HG03060 (cell line): ENCODE measurements around the gene TMEM39A.

Experiments used
- ATAC-seq: cut with Tn5 transposase; IDR thresholded peaks from one replicate; pipeline ENCODE4 v1.9.1; 2021; ENCODE audit warnings: low read depth, moderate number of reproducible peaks; ENCODE audit not compliant: unreplicated experiment

The TMEM39A gene

DNA sequence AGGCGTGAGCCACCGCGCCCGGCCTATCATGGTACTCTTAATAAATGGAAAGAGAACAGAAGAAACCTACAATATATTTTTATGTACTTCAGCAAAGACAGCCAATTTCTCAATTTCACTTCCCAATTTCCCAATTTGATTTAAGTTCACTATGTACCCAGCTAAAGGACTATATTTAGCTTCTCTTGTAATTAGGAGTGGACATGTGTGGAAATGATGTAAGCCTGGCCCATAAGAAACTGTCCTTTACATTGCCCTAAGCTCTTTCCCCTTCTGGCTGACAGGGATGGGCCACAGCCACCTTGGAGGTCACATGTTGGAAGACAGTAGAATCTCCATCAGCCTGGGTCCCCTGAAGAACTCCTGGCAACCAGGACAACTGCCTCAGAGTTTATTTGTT lies 6.2 kb downstream of the TMEM39A start:
- ATAC-seq = no peak

DNA sequence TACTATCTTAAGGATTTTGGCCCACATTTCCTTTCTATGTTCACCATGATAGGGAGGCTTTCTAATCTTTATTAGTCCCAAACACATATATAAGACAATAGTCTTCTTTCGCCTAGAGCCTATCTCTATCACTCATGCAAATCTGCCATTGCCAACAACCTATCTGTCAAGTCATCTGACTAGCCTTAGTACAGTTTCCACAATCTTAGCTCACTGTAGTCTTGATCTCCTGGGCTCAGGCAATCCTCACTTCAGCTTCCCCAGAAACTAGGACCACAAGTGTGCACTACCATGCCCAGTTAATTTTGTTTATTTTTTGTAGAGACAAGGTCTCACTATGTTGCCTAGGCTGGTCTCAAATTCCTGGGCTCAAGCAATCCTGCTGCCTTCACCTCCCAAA lies 6.9 kb downstream of the TMEM39A start:
- no peak for ATAC-seq

DNA sequence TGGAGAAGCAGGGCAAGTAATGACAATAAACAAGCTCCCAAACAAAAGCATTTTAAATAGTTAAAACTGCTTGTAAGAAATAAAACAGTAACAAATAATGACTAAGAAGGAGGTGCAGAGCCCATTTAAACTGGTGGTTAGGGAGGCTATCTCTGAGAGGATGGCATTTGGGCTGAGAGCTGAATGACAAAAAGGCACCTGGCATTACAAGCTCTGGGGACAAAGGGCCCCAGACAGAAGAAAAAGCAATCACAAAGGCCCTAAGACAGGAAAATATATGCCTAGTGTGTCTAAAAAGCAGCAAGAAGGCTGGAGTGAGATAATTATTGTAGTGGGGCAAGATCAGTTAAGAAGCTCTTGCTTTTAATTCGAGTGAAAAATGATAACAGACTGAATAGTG lies 9.6 kb downstream of the TMEM39A start:
- ATAC-seq = no peak

DNA sequence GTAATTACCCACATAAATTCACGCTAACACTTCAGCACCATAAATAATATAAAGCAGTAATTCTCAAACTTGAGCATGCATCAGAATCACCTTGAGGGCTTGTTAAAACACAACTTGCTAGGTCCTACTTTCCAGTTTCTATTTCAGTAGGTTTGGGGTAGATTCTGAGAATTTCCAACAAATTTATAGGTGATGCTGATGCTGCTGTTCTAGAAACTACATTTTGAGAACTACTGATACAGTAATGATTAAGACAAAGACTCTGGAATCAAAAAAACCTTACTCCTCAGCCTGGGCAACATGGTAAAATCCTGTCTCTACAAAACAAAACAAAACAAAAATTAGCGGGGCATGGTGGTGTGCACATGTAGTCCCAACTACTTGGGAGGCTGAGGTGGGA lies 18.8 kb downstream of the TMEM39A start:
- ATAC-seq = no peak

DNA sequence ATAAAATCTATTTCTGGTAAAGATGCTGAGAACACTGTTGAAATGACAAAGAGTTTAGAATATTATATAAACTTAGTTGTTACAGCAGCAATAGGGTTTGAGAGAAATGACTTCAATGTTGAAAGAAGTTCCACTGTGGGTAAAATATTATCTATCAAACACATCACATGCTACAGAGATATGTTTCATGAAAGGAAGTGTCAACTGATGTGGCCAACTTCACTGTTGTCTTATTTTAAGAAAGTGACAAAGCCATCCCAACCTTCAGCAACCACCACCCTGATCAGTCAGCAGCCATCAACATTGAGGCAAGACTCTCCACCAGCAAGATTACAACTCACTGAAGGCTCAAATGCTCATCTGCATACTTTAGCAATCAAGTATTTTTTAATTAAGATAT lies 20.2 kb downstream of the TMEM39A start:
- no peak for ATAC-seq

DNA sequence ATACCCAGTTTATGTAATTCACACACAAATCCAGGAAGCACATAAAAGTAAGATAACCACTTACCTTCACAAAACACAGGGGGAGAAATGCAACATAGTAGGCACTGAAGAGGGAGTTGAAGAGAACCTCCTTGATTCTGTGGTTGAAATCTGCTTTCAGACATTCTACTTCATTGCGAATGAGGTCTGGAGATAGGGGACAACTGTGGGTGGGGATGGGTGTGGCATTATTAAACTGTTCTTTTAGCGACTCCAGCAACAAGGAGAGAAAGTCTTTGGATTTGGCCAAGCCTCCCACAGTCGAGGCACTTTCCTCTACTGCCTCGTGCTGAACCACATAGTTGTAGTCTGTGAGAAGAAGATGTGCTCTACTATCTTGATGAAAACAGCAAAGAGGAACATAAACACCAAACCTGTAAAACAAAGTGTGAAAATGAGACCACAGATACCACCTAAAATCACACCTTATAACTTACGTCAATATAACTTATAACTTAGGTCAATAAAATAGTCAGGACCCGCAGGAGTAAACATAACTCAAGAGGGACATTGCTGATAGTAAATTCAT lies 25.6 kb downstream of the TMEM39A start:
- no peak for ATAC-seq

DNA sequence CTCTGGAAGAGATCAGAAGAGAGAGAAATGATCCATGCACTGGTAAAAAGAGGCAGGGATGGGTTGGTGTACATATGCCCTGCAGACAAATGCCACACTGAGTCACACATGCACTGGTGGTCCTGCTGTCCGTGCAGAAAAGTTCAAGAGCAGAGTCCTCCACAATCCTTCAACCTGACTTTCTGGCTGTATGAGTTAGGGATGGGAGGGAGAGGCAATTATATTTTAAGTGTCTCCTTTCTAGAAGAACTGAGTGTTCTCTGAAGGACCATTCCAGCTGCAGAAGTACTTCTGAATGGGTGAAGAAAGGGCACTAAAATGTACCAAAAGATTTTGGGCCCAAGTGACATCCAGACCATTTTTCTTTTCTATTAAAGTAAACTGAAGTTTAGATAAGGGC lies 26.4 kb downstream of the TMEM39A start:
- no peak for ATAC-seq

DNA sequence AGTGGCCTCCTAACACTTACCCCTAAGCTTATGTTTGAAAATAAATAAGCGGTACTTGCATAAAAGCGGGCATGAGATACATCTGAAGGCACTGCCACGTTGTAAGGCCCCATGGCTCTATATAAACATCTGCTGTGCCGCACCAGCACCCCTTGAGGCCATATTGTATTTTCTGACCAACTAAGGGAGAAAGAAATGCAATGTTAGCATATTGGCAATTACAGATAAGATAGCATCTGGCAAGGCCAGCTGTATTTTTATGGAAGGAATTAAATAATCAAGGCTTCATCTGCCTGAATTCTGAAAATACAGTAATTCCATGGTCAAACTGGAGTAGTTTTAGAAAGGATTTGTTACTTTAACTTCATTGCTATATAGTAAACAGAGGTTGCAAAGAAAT lies 28.7 kb downstream of the TMEM39A start:
- no peak for ATAC-seq

DNA sequence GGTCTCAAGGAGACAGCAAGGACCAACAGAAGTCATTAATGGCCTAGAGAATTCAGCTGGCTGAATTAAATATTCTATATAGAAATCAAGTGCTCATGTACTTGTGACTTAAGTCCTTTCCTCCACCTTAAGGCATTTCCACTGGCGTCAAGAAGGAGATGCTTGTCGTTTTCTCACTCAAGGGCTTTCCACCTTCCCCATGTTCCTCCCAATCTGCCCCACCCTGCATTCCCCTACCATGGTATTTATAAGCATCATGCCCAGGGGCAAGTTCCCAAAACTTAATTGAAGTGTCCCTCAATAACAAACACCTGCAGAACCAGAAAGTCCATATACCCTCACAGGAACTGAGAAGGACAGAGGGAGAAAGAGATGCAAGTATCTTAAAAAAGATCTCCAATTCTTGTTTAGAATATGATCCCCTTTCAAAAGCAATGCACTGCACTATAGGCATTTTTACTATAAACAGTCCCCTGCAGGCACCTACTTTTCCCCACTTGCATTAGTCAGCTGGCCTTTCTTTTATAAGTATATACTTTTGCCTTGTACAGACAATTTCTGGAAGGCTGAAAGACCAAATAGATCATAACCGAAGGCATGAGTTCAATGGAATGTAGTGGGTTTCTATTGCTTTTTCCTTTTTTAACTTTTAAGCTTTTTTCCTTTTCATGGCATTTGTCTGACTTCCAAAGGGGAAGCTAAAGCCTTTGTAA lies 29.6 kb downstream of the TMEM39A start:
- ATAC-seq = no peak

DNA sequence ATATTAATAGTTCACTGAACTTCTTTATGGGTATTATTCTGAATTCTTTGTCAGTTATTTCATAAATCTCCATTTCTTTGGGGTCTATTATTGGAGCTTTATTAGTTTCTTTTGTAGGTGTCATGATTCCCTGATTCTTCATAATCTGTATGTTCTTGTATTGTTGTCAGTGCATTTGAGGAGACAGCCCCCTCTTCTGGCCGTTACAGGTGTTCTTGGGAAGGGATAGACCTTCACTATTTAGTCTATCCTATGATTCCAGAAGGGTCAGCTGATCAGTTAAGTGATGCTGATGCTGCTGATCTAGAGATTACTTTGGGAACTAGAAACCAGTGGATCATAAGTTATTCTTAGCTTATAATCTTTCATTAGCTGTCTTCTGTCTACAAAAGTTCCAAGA lies 34.9 kb downstream of the TMEM39A start:
- no peak for ATAC-seq

DNA sequence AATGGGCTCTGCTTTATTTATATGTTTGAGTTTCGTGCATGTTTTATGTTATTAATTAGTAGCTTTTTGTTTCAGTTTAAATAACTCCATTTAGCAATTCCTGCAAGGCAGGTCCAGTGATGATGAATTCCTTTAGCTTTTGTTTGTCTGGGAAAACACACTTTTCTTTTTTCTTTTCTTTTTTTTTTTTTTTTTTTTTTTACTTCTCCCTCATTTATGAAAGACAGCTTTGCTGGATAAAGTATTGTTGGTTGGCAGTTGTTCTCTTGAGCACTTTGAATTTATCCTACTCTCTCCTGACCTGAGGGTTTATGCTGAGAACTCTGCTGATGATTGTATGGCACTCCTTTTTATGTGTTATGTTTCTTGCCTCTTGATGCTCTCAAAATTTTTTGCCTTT lies 35.7 kb downstream of the TMEM39A start:
- no peak for ATAC-seq

DNA sequence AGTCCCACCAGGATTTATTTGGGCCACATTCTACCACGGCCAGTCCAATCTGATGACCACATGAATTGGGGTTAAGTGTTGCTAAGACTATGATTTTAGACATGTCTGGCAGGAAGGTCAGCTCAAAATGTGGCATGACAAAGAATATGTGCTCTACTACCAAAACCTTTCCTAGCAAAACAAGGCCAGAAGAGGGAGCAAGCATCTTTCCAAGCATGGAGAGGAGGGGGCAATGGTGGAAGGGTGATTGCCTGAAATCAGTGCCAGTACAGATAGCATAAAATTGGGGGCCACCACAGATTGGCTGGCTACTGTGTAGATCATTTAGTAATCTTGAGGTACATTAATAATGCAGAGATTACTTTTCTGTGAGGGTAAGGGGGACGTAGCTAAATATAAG lies 43.2 kb downstream of the TMEM39A start:
- no peak for ATAC-seq

DNA sequence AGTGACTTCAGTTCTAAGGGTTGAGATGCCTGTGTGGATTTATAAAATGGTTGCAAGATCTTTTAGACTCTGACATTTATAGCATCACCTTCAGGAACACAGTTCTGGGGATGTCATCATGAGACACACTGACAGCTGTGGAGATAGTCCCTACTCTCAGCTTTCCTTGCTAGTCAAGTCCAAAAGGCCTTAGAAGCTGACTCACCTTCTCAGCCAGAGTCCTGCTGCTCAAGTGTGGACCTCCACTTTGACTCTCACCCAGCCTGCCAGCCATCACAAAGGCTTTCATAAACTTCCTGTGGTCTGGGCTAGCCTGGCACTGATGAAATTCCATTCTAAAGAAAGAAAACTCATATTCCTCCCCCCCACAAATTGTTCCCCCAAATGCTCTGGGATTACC lies 44.8 kb downstream of the TMEM39A start:
- no peak for ATAC-seq

DNA sequence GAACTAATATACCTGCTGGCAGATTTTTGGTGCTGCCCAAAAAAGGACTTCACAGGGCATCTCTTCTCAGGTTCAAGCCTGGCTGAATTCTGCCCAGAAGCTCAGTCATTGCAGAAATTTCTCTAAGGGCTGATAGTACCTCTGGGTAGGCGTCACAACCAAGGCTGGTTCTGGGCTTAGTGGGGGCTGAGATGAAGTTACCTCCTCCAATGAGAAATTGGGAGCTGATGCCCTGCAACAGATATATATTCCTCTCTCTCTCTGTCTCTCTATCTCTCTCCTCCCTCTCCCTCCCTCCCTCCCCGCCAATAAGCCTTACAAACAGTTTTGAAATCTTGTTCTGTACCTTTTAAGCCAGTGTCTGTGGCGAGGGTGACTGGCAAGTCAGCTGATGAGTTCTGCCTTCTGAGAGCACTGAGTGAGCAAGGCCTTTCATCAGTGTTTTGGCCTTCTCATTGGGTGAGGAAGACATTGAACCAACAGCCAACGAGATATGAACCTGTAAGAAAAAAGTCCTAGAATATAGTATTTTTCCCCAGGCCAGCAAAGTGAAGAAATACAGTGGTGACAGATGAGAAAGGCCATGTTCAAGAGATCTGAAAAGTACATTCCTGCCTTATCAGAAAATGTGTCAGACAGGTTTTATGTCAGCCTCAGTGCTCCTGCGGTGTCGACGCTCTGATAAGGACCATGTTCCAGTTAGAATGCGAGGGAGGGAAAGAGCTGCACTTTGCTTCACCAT lies 45.5 kb downstream of the TMEM39A start:
- no peak for ATAC-seq

DNA sequence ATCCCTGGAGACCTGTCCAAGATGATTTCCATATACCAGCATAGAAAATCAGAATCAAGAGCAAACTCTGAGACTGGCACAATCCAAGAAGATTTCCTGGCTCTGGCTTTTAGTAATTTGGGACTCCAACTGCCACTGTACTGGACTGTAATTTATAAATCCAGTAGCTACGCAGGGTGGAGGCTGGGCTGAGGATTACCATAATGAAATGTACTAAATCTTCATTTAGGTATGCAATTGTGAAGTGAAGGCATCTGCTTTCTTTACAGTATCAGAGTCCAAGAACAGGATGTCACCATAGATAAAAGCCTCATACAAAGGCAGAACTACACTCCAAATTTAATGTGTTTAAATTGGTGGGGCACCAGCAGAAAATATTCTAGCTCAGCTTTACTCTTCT lies 46.5 kb downstream of the TMEM39A start:
- ATAC-seq = no peak

DNA sequence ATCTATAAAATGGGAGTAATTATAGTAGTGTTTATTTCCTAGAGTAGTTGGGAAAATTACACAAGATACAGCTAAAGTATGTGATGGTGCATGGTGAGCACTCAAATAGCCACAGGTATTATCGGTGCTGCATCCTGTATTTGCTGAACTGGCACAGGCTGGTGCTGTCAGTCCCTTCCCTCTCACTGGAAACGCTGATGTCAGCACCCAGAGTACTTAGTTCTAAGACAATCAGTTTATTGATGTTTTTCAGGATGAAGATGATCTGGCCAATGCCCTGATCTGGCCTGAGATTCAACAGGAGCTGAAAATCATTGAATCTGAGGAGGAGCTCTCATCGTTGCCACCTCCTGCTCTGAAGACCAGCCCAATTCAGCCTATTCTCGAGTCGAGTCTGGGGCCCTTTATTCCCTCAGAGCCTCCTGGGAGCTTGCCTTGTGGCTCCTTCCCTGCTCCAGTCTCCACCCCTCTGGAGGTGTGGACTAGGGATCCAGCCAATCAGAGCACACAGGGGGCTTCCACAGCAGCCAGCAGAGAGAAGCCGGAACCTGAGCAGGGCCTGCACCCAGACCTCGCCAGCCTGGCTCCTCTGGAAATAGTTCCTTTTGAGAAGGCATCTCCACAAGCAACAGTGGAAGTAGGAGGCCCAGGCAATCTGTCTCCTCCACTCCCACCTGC lies 49.7 kb downstream of the TMEM39A start:
- ATAC-seq = no peak

DNA sequence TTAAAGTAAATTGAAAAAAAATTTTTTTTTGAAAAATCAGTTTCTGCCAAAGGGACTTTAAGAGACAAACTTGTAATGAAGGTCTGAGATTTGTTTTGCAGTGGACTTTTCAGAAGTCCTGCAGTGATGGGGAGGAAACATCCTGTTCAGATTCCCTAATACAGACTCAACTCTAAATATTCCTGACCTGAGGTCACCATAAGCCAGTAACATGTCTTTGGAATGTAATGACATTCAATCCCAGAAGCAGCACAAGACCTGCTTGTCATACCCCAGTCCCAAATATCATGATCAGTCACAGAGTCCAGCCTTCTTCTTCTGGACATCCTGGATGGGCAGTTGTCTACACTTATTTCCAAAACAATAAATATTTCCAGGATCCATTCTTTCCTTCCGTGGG lies 53.6 kb downstream of the TMEM39A start:
- no peak for ATAC-seq

DNA sequence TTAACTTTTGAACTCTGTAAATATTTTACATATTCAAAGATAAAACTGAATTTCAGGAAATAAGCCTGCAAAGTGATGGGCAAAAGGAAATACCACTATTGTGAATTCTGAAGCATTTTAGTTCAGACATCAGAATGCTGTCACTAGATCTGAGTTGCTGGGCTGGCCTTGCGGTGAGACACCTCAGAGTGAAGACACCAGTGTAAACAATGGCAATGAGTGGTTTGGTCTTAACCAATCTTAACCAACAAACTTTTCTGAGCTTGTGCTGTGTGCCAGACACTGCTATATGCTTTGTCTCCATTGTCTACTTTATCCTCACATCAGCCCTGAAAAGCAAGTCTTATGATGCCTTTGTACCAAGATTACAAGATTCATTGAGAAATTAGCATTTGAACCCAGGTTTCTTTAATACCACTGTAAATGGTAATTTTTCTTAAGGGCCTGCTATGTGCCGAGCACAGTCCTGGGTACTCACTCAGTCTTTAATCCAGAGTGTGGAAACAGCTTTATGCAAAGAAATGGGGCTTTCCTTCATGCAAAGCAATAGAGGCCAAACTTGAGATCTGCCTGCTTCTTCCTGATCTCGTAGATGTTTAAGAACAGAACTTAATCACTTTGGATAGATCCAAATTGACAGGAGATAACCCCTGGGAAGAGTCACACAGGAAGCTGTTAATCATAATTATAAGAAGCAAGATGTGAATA lies 55.0 kb downstream of the TMEM39A start:
- ATAC-seq = no peak

DNA sequence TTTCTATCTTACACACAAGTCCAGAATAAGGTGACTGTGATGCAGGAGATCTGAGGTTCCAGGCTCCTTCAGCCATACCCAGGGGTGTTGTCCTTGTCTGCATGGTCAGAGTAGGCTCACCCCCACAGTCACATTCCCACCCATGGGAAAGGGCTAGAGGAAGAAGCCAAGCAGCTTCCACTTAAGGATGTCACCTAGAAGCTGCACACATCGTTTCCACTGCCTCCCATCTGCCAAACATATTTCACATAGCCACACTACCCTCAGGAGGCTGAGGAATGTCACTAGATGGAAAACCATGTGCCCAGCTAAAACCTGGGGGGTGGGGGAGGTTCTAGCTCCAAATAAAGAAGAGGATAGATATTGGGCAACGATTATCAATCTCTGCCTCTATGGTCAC lies 58.1 kb downstream of the TMEM39A start:
- ATAC-seq = no peak

DNA sequence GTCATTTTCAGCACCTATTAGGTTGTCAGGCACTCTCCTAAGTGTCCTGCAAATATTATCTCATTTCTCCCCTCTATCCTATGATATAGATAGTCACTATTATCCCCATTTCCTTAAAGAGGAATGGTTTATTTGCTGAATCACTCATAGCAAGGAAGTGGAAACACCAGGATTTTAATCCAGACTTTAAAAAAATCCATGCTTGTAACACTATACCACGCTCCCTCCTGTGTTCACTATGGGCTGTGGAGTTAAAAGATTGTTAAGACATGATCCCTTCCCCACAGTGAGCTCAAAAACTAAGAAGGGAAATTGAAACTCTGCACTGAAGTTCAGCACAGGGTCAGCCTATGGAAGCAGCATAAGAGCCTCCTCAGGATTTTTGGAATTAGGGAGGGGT lies 60.2 kb downstream of the TMEM39A start:
- ATAC-seq = no peak

DNA sequence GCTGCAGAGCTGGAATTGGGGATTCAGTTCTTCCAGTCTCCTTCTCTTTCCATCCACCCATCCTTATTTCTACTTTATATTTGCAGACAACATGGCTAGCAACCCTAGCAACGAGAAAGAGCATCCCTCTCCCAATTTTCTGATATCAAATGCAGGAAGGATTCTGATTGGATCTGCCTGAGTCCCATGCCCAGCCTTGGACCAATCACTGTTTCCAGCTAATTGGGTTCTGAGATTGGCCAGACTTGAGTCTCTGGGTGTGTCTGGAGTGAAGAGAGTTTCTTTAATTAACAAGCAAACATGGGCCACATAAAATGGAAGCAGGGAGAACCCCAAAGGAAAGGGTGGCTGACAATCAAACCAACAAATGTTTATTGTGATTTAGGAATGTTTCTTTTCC lies 60.6 kb downstream of the TMEM39A start:
- ATAC-seq = no peak
